D721Med (cell line): ENCODE results near the gene LAMA3.

Experiments
- DNase-seq: peaks from one replicate; pipeline ENCODE4 v3.0.0; 2011; ENCODE audit warnings: low spot score; ENCODE audit not compliant: insufficient read length
- FAIRE-seq: peaks from 2 replicates; lab custom pipeline; 2011; peaks lifted over from hg19 to GRCh38; lab: Jason Lieb, UNC
- CTCF ChIP-seq: IDR thresholded peaks from 2 replicates; pipeline ENCODE4 v1.5.1; 2012; ENCODE audit warnings: mild to moderate bottlenecking, control low read depth; ENCODE audit not compliant: insufficient read depth; ENCODE audit errors: missing control alignments

LAMA3 gene

GRCh38 chr18:23943903-23944624 is 254.8 kb downstream of the LAMA3 start:
- no peak for FAIRE-seq
- TF ChIP-seq CTCF: no peak
- no peak for DNase-seq

DNA sequence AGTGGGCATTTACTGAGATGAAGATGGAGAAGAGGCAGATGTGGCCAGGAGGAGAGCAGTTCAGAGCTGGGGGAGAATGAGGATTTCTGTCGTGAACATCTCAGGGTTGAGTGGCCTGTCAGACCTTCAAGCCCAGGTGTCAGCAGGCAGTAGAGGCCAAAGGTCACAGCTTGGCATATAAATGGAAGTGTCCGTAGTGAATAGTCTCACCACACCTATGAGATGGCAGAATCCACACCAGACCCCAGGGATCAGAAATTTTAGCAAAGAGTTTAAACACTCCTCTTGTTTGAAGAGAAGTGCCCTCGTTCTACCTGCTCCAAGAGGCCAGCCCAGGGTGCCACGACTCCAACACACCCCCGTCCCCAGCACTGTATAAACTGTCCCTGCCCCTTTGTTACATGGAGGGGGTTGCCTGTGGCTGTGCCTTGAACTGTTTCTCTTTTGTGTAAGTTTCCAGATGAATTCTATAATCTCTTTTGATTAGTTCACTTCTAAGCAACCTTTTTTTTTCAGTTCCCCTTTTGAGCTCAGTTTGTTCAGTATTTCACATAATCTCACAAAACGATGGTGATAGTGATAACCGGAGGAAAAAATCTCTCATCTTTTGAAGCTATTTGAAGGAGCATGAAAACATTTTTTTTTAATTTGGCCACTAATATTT is 256.3 kb downstream of the LAMA3 start:
- TF ChIP-seq CTCF: no peak
- FAIRE-seq: no peak
- DNase-seq: no peak

DNA sequence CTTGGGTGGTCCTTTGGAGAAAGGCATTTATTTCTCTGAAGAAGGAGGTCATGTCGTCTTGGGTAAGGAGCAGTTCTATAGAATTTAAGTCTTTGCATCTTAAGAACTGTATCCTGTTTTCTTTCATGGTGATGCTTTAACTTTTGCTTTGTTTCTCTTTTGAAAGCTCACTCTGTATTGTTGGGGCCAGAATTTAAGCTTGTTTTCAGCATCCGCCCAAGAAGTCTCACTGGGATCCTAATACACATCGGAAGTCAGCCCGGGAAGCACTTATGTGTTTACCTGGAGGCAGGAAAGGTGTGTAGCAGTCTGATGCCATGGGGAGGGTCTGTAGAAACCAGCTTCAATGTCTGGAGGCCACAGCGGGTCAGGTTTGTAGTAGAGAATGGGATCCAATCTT is 260.6 kb downstream of the LAMA3 start:
- no peak for TF ChIP-seq CTCF
- no peak for FAIRE-seq
- no peak for DNase-seq

DNA sequence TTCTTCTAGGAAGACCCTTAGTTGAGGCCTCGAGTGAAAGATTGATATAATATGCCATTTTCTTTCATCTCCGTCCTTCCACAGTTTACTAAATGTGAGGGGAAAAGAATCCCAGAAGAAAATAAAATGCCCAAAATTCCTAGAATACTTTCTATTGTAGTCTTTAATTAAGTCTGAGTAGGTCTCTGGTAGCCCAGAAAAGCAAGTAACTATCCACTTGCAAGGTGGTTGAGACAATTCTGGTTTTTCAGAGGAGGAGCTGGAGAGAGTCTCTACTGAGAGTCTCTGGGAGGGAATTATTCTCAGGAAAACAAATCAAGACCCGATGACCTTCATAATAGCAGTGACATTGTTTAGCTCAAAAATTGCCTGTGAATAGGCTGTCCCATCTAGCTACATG is 261.4 kb downstream of the LAMA3 start:
- no peak for FAIRE-seq
- no peak for TF ChIP-seq CTCF
- no peak for DNase-seq

- FAIRE-seq (no peak), DNase-seq (no peak)
- no peak for TF ChIP-seq CTCF
Measured at GRCh38 chr18:23951206-23951605, 262.0 kb downstream of the LAMA3 start.

GRCh38 chr18:23953984-23954383 is 264.7 kb downstream of the LAMA3 start:
- no peak for TF ChIP-seq CTCF
- DNase-seq (no peak), FAIRE-seq (no peak)

DNA sequence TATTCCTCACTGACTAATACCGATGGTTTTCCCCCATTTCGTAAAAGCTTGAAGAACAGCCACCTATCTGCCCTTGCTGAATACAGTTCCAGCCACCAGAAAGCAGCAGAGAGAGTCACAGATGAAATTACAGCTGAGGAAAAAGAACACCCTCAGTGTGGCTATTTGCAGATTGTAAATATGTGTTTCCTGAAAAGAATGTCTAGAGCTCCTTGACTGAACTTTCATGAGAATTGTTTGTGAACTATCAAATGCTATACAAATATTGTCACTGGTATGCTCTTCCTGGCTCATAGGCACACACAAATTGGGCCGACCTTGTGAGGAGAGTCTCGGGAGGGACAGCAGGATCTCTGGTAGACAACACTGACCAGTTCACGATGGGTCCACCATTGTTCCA is 267.2 kb downstream of the LAMA3 start:
- DNase-seq (no peak), FAIRE-seq (no peak)
- no peak for TF ChIP-seq CTCF
